Activated CD4-positive, alpha-beta memory T cell treated with anti-CD3 and anti-CD28 coated beads, Interleukin-2, amount 10 ng/mL, durations not matched to agents 7 days and 5 days (primary cell): Measurements from ENCODE around the gene LGALS7B. TPM values are rescaled to one million over a fixed set of nuclear protein-coding genes. Genes with fewer than 3 reads are reported as not detected.
"Not testable (repeated sequence)": the region's sequence is repeated elsewhere in the genome, so short reads cannot be mapped to it uniquely, and the experiment has no call there.

Source experiments
- CTCF ChIA-PET: fragments of 350-600 bp; sonication (Branson Sonifier 250); formaldehyde crosslinking; loops from one replicate; lab custom pipeline; 2021; ENCODE audit warnings: antibody characterized with exemption, inconsistent platforms; lab: Charles Lee
- POLR2A ChIA-PET: fragments of 350-600 bp; sonication (Branson Sonifier 250); formaldehyde crosslinking; loops from one replicate; lab custom pipeline; 2021; ENCODE audit warnings: antibody characterized with exemption; lab: Charles Lee
- DNase-seq: peaks from one replicate; pipeline ENCODE4 v3.0.0-alpha.2; 2020
- H3K27ac Mint-ChIP-seq: one replicate; pipeline ENCODE4 v1.8.0; 2021; ENCODE audit warnings: mild to moderate bottlenecking, mixed read lengths
- H3K27me3 Mint-ChIP-seq: one replicate; pipeline ENCODE4 v1.8.0; 2021; ENCODE audit warnings: mixed read lengths
- H3K36me3 Mint-ChIP-seq: one replicate; pipeline ENCODE4 v1.8.0; 2021; ENCODE audit warnings: low read depth, mixed read lengths
- H3K4me1 Mint-ChIP-seq: one replicate; pipeline ENCODE4 v1.8.0; 2021; ENCODE audit warnings: mixed read lengths
- H3K4me3 Mint-ChIP-seq: one replicate; pipeline ENCODE4 v1.8.0; 2021; ENCODE audit warnings: mild to moderate bottlenecking, mixed read lengths
- H3K9me3 Mint-ChIP-seq: one replicate; pipeline ENCODE4 v1.8.0; 2021; ENCODE audit warnings: mixed read lengths
- total RNA-seq, 2 experiments: library from RNA; stranded (reverse); gene quantifications; one replicate each; pipeline ENCODE4 v1.2.3, GENCODE V29; 2021

Gene LGALS7B
- total RNA-seq, 2 experiments from 2014 or later: not detected

- no peaks in the 10 kb centered on the region for H3K36me3 Mint-ChIP-seq
- DNase-seq: no peak
- H3K27ac Mint-ChIP-seq: no peak within 1 kb of the TSS
- H3K4me1 Mint-ChIP-seq: peaks cover 14% of the 10 kb centered on the region
- H3K27me3 Mint-ChIP-seq: peaks cover 1% of the 10 kb centered on the region
- CTCF ChIA-PET: no interaction called here
- H3K9me3 Mint-ChIP-seq: no peaks in the 10 kb centered on the region
- POLR2A ChIA-PET: interaction anchor here (0.7 kb wide), 1 partner anchor 179 kb away, joined by 3 read pairs; no protein-coding TSS in a partner anchor
- H3K4me3 Mint-ChIP-seq: no peak within 1 kb of the TSS
These were observed 15.4 kb upstream of the LGALS7B start, which contains the start of gene LGALS7 for GRCh38 chr19:38773469-38774177. LGALS7 (minus strand) TSS chr19:38773517; CDS start chr19:38773492, 25 bp downstream.

- ChIA-PET POLR2A (interaction anchor here (0.7 kb wide), 1 partner anchor 178 kb away, joined by 3 read pairs; no protein-coding TSS in a partner anchor), CTCF (interaction anchor here (1.2 kb wide), 1 partner anchor 18 kb away, joined by 4 read pairs; no protein-coding TSS in a partner anchor)
- Mint-ChIP-seq H3K4me3 (no peak overlapping the region), H3K27ac (no peak overlapping the region), H3K9me3 (no peaks in the 10 kb centered on the region), H3K27me3 (peaks cover 7% of the 10 kb centered on the region), H3K36me3 (no peaks in the 10 kb centered on the region), H3K4me1 (peaks cover 8% of the 10 kb centered on the region)
- DNase-seq: no peak
These were observed 14.6 kb upstream of the LGALS7B start for GRCh38 chr19:38774181-38774950.

GRCh38 chr19:38778733-38779132, 10.3 kb upstream of the LGALS7B start:
- DNase-seq: no peak
- no peaks in the 10 kb centered on the region for H3K9me3 Mint-ChIP-seq
- peaks cover 20% of the 10 kb centered on the region for H3K27me3 Mint-ChIP-seq
- H3K27ac Mint-ChIP-seq: no peak overlapping the region
- CTCF ChIA-PET: interaction anchor here (1.4 kb wide), 1 partner anchor 44 kb away, joined by 3 read pairs; no protein-coding TSS in a partner anchor
- H3K36me3 Mint-ChIP-seq: no peaks in the 10 kb centered on the region
- no peak overlapping the region for H3K4me3 Mint-ChIP-seq
- POLR2A ChIA-PET: no interaction called here
- H3K4me1 Mint-ChIP-seq: peaks cover 3% of the 10 kb centered on the region

- H3K9me3 Mint-ChIP-seq: no peaks in the 10 kb centered on the region
- H3K4me3 Mint-ChIP-seq: no peak overlapping the region
- ChIA-PET CTCF (interaction anchor here (1.4 kb wide), 1 partner anchor 12 kb away, joined by 3 read pairs; no protein-coding TSS in a partner anchor), POLR2A (no interaction called here)
- no peak for DNase-seq
- peaks cover 20% of the 10 kb centered on the region for H3K27me3 Mint-ChIP-seq
- no peaks in the 10 kb centered on the region for H3K36me3 Mint-ChIP-seq
- H3K27ac Mint-ChIP-seq: no peak overlapping the region
- H3K4me1 Mint-ChIP-seq: peaks cover 2% of the 10 kb centered on the region
These were observed 8.6 kb upstream of the LGALS7B start for GRCh38 chr19:38780443-38780842.

- Mint-ChIP-seq H3K27ac (no peak overlapping the region), H3K4me1 (peaks cover 2% of the 10 kb centered on the region), H3K4me3 (no peak overlapping the region), H3K36me3 (no peaks in the 10 kb centered on the region), H3K9me3 (no peaks in the 10 kb centered on the region), H3K27me3 (peaks cover 20% of the 10 kb centered on the region)
- ChIA-PET POLR2A (no interaction called here), CTCF (interaction anchor here (1.4 kb wide), 1 partner anchor 12 kb away, joined by 3 read pairs; no protein-coding TSS in a partner anchor)
- no peak for DNase-seq
These were observed 7.9 kb upstream of the LGALS7B start for GRCh38 chr19:38781058-38781457.

- peaks cover 20% of the 10 kb centered on the region for H3K27me3 Mint-ChIP-seq
- CTCF ChIA-PET: interaction anchor here (0.7 kb wide), 1 partner anchor 140 kb away, joined by 3 read pairs; no protein-coding TSS in a partner anchor
- POLR2A ChIA-PET, DNase-seq, H3K36me3 Mint-ChIP-seq, H3K9me3 Mint-ChIP-seq, H3K27ac Mint-ChIP-seq, H3K4me3 Mint-ChIP-seq, H3K4me1 Mint-ChIP-seq: not testable (repeated sequence)
These were observed 6.8 kb upstream of the LGALS7B start for GRCh38 chr19:38782212-38782611.

GRCh38 chr19:38784224-38784623, 4.8 kb upstream of the LGALS7B start:
- peaks cover 2% of the 10 kb centered on the region for H3K4me1 Mint-ChIP-seq
- CTCF ChIA-PET: interaction anchor here (0.6 to 0.9 kb wide), 2 partner anchors 15 to 23 kb away, joined by 3 to 5 read pairs; no protein-coding TSS in a partner anchor
- H3K27ac Mint-ChIP-seq: no peak overlapping the region
- no peaks in the 10 kb centered on the region for H3K9me3 Mint-ChIP-seq
- H3K4me3 Mint-ChIP-seq: no peak overlapping the region
- DNase-seq: no peak
- POLR2A ChIA-PET: interaction anchor here (1.4 kb wide), 1 partner anchor 15 kb away, joined by 6 read pairs; no protein-coding TSS in a partner anchor
- peaks cover 14% of the 10 kb centered on the region for H3K27me3 Mint-ChIP-seq
- H3K36me3 Mint-ChIP-seq: no peaks in the 10 kb centered on the region

- Mint-ChIP-seq H3K9me3 (no peaks in the 10 kb centered on the region), H3K4me3 (no peak overlapping the region), H3K36me3 (no peaks in the 10 kb centered on the region), H3K27me3 (peaks cover 8% of the 10 kb centered on the region), H3K27ac (no peak overlapping the region), H3K4me1 (peaks cover 2% of the 10 kb centered on the region)
- ChIA-PET POLR2A (no interaction called here), CTCF (no interaction called here)
- DNase-seq: no peak
These were observed 3.8 kb upstream of the LGALS7B start for GRCh38 chr19:38785187-38785699.

- H3K27me3 Mint-ChIP-seq, H3K27ac Mint-ChIP-seq, H3K4me3 Mint-ChIP-seq, H3K9me3 Mint-ChIP-seq, H3K36me3 Mint-ChIP-seq, POLR2A ChIA-PET, DNase-seq, H3K4me1 Mint-ChIP-seq: not testable (repeated sequence)
- CTCF ChIA-PET: interaction anchor here (0.7 to 1.4 kb wide), 3 partner anchors 17 to 144 kb away, joined by 3 to 5 read pairs (median 4); partner anchors contain the start of genes MRPS12 and SARS2
These were observed 2.9 kb upstream of the LGALS7B start for GRCh38 chr19:38786061-38786460.

GRCh38 chr19:38786572-38787265, 2.3 kb upstream of the LGALS7B start:
- no peaks in the 10 kb centered on the region for H3K9me3 Mint-ChIP-seq
- peaks cover under 1% of the 10 kb centered on the region for H3K27me3 Mint-ChIP-seq
- H3K27ac Mint-ChIP-seq: no peak overlapping the region
- H3K36me3 Mint-ChIP-seq: no peaks in the 10 kb centered on the region
- ChIA-PET POLR2A (no interaction called here), CTCF (interaction anchor here (0.7 to 1.4 kb wide), 3 partner anchors 17 to 55 kb away, joined by 3 to 5 read pairs (median 4); no protein-coding TSS in a partner anchor)
- no peak overlapping the region for H3K4me3 Mint-ChIP-seq
- peaks cover 2% of the 10 kb centered on the region for H3K4me1 Mint-ChIP-seq
- no peak for DNase-seq

GRCh38 chr19:38790507-38791403, 1.8 kb downstream of the LGALS7B start:
- H3K27ac Mint-ChIP-seq, H3K9me3 Mint-ChIP-seq, POLR2A ChIA-PET, H3K4me3 Mint-ChIP-seq, DNase-seq, H3K36me3 Mint-ChIP-seq, H3K4me1 Mint-ChIP-seq, CTCF ChIA-PET: not testable (repeated sequence)
- H3K27me3 Mint-ChIP-seq: peaks cover 12% of the 10 kb centered on the region
